ENCODE results near the gene AKR1C4.

- TF ChIP-seq CTCF (IDR thresholded peaks at IDR 0.05) (no peak), EZH2 (IDR thresholded peaks at IDR 0.05) (no peak)
Measured at GRCh38 chr10:5148678-5149032, 48.0 kb upstream of the AKR1C4 start.
